Glutamatergic neuron (in vitro differentiated cells): ENCODE results near the gene IMMP2L. TPM values are rescaled to one million over a fixed set of nuclear protein-coding genes. Genes with fewer than 3 reads are reported as not detected.

Experiments used
- DNase-seq: peaks from one replicate; pipeline ENCODE4 v3.0.0; 2022
- H3K27ac Mint-ChIP-seq: one replicate; pipeline ENCODE4 v1.8.0; 2020; ENCODE audit warnings: mild to moderate bottlenecking, mixed read lengths, inconsistent platforms; ENCODE audit not compliant: unreplicated experiment
- H3K27me3 Mint-ChIP-seq: one replicate; pipeline ENCODE4 v1.8.0; 2020; ENCODE audit warnings: mild to moderate bottlenecking, moderate library complexity, mixed read lengths, inconsistent platforms; ENCODE audit not compliant: unreplicated experiment
- H3K36me3 Mint-ChIP-seq: one replicate; pipeline ENCODE4 v1.8.0; 2020; ENCODE audit warnings: mild to moderate bottlenecking, mixed read lengths, inconsistent platforms; ENCODE audit not compliant: unreplicated experiment
- H3K4me1 Mint-ChIP-seq: one replicate; pipeline ENCODE4 v1.8.0; 2020; ENCODE audit warnings: mild to moderate bottlenecking, low read depth, mixed read lengths, inconsistent platforms; ENCODE audit not compliant: unreplicated experiment
- H3K4me3 Mint-ChIP-seq: one replicate; pipeline ENCODE4 v1.8.0; 2020; ENCODE audit warnings: mild to moderate bottlenecking, mixed read lengths, inconsistent platforms; ENCODE audit not compliant: unreplicated experiment
- H3K9me3 Mint-ChIP-seq: one replicate; pipeline ENCODE4 v1.8.0; 2020; ENCODE audit warnings: mild to moderate bottlenecking, moderate library complexity, mixed read lengths, inconsistent platforms; ENCODE audit not compliant: unreplicated experiment
- CTCF ChIP-seq: fragments of 200-600 bp; sonication (generic); IDR thresholded peaks from one replicate; pipeline ENCODE4 v1.5.0; 2021; ENCODE audit not compliant: partially characterized antibody, unreplicated experiment
- total RNA-seq: library from RNA; stranded (reverse); fragmentation: NEBNext Ultra II Directional; extraction: Animal tissue kit (Norgen Biotek cat#: 25700); gene quantifications from one replicate; pipeline ENCODE4 v1.2.1, GENCODE V29; 2021; ENCODE audit not compliant: unreplicated experiment

Gene IMMP2L
- total RNA-seq, 1 donor from 2014 or later = 9.6 TPM

- Mint-ChIP-seq H3K27ac (no peak overlapping the region), H3K36me3 (no peaks in the 10 kb centered on the region), H3K27me3 (no peaks in the 10 kb centered on the region), H3K9me3 (no peaks in the 10 kb centered on the region), H3K4me1 (no peaks in the 10 kb centered on the region), H3K4me3 (no peak overlapping the region)
- TF ChIP-seq CTCF = no peak
- DNase-seq = no peak
Observed at GRCh38 chr7:111012149-111012548, 550.1 kb downstream of the IMMP2L start.

GRCh38 chr7:111011520-111011919 lies 550.8 kb downstream of the IMMP2L start:
- Mint-ChIP-seq H3K4me3 (no peak overlapping the region), H3K27me3 (no peaks in the 10 kb centered on the region), H3K9me3 (no peaks in the 10 kb centered on the region), H3K27ac (no peak overlapping the region), H3K4me1 (no peaks in the 10 kb centered on the region), H3K36me3 (no peaks in the 10 kb centered on the region)
- DNase-seq = no peak
- TF ChIP-seq CTCF = no peak

DNA sequence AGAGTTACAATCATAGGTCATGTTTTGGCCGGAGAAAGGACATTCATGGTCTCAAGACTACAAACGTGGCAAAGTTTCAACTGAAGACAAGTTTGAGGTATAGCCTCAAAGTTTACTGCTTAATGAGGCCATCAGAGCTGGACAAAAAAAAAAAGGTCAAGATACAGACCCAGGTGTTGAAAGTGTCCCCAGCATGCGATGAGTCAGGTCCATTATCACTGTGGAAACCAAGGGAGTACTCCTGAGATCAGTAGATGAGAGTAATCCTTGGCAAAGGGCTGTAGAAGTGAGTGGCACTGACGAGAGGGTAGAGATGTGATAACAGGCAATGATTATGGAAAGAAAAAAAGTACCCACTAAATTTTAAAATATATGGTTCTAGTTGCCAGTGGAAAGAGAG lies 551.5 kb downstream of the IMMP2L start:
- Mint-ChIP-seq H3K4me1 (no peaks in the 10 kb centered on the region), H3K4me3 (no peak overlapping the region), H3K27me3 (no peaks in the 10 kb centered on the region), H3K9me3 (no peaks in the 10 kb centered on the region), H3K27ac (no peak overlapping the region), H3K36me3 (no peaks in the 10 kb centered on the region)
- TF ChIP-seq CTCF = no peak
- DNase-seq = no peak

GRCh38 chr7:111009526-111010040 lies 552.7 kb downstream of the IMMP2L start:
- no peak overlapping the region for H3K4me3 Mint-ChIP-seq
- no peaks in the 10 kb centered on the region for H3K4me1 Mint-ChIP-seq
- DNase-seq = no peak
- H3K27me3 Mint-ChIP-seq = no peaks in the 10 kb centered on the region
- no peaks in the 10 kb centered on the region for H3K9me3 Mint-ChIP-seq
- TF ChIP-seq CTCF = no peak
- H3K27ac Mint-ChIP-seq = no peak overlapping the region
- H3K36me3 Mint-ChIP-seq = no peaks in the 10 kb centered on the region

GRCh38 chr7:111006691-111007090 lies 555.6 kb downstream of the IMMP2L start:
- TF ChIP-seq CTCF = no peak
- H3K36me3 Mint-ChIP-seq = no peaks in the 10 kb centered on the region
- no peaks in the 10 kb centered on the region for H3K27me3 Mint-ChIP-seq
- H3K4me1 Mint-ChIP-seq = no peaks in the 10 kb centered on the region
- H3K4me3 Mint-ChIP-seq = no peak overlapping the region
- no peaks in the 10 kb centered on the region for H3K9me3 Mint-ChIP-seq
- no peak for DNase-seq
- H3K27ac Mint-ChIP-seq = no peak overlapping the region
